Mucosa of gallbladder (tissue), 1 donor: ENCODE results near the gene PLGRKT. TPM values are rescaled to one million over a fixed set of nuclear protein-coding genes. Genes with fewer than 3 reads are reported as not detected.
A peak's percentile ranks its signal among the peaks of the same experiment; 100 is the strongest.
"Not testable (repeated sequence)": the region's sequence is repeated elsewhere in the genome, so short reads cannot be mapped to it uniquely, and the experiment has no call there.

ENCODE experiments used
- DNase-seq: peaks from one replicate; pipeline ENCODE4 v3.0.0-alpha.2; 2020; ENCODE audit warnings: low spot score
- total RNA-seq: library from RNA; stranded (reverse); gene quantifications from one replicate; pipeline ENCODE4 v1.2.1, GENCODE V29; 2021
- donor health status: DM: no; HTN: no; CAD: no.

The PLGRKT gene
- total RNA-seq, 1 donor from 2014 or later, result 21.3 TPM

GRCh38 chr9:5375790-5376477 is 61.8 kb downstream of the PLGRKT start:
- no peak for DNase-seq

- no peak for DNase-seq
Observed at GRCh38 chr9:5375091-5375490, 62.6 kb downstream of the PLGRKT start.

- DNase-seq, result no peak
Observed at GRCh38 chr9:5364294-5365024, 73.3 kb downstream of the PLGRKT start.

DNA sequence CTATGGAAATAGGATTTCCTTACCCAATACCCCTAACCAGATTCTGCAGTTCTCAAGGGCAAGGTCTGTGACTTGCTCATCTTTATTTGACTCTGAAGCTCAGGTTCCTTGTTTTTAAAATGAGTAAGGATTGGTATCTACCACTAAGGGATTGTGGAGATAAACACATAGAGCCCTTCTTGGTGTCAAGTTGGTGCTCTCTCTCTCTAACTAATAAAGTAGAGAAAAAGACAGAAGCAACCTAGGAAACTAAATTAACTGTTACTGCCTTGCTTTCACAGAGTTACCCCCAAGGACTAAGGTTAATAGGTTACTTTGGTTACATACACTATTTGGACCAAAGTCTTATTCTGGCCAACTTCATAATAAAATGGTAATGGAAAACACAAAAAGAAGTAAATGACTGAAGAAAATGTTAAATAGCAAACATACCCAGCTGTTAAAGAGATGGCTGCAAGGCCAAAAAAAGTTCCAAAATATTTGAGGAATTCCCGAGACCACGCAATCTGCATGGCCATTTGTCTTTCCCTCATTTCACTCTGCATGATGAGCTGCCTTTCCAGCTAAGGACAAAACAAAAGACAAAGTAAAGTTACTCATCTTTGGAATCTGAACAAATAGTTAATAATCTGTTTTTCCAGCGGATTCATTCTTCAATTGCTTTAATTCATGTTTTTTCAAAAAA is 76.3 kb downstream of the PLGRKT start:
- no peak for DNase-seq

DNA sequence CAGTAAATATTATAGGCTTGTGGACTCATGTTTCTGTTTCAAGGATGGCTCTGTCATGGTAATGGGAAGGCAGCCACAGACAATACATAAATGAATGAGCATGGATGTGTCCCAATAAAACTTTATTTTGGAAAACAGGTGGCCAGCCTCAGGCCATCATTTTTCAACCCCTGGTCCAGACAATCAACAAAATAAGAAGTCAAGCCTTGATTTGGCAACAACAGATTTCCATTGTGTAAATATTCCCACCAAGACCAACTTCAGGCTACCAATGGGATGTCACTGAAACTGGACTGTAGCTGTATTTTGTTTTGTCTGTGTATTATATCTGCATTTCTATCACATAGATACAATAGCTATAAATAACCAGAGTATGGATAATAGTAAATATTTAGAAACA is 77.4 kb downstream of the PLGRKT start:
- no peak for DNase-seq

DNA sequence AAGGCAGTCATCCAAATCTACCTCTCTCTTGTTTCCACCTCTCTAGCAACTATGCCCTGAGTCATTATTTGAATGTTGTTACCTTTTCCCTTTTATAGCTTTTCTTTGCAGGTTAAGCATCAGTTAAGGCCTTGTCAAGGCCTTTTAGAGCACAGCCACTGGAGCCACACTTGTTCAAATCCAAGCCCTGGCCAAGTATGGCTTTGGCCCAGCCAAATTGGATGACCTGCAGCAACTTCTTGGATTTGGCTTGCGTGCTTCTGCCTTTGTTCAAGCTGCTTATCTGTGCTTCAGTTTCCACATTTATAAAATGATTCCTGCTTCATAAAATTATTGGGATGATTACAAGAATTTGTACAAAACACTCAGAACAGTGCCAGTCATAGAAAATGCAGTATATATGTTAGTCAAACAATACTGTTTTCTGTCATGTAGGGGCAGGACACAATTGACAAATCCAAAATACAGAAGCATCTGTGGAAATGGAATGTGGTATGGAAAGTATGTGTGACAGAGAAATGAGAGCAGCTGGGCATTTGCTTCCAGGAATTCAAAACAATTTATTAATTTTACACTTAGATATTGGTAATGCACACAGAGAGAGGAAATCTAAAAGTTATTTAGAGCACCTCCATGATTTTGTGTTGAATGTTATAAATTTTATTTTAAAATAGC is 80.2 kb downstream of the PLGRKT start:
- DNase-seq, result no peak

GRCh38 chr9:5355817-5356216 is 81.9 kb downstream of the PLGRKT start:
- DNase-seq, result no peak

DNA sequence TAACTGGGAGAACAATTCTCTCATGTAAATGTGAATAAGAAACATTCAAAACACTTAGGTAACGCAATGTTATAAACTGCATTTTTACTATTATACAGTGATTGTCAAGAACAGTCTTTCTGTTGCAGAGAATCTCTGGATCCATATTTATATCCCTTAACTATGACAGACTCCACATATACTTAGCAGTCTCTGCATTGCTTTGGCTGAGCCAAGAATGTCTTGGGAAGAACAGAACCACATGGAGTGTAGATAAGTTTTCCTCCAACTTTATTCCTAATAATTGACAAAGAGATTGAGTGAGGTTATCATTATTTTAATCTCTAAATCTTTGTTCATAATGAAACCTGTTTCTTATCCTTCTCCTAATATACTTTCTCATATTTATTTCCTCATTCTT is 82.5 kb downstream of the PLGRKT start:
- DNase-seq, result no peak

GRCh38 chr9:5354184-5354583 is 83.5 kb downstream of the PLGRKT start:
- no peak for DNase-seq

- no peak for DNase-seq
Observed at GRCh38 chr9:5352637-5353248, 85.0 kb downstream of the PLGRKT start.

- DNase-seq, result not testable (repeated sequence)
Observed at GRCh38 chr9:5338992-5339981, 98.4 kb downstream of the PLGRKT start, which contains the start of gene RLN1. RLN1 (minus strand) TSS chr9:5339876; CDS start chr9:5339746, 130 bp downstream.

DNA sequence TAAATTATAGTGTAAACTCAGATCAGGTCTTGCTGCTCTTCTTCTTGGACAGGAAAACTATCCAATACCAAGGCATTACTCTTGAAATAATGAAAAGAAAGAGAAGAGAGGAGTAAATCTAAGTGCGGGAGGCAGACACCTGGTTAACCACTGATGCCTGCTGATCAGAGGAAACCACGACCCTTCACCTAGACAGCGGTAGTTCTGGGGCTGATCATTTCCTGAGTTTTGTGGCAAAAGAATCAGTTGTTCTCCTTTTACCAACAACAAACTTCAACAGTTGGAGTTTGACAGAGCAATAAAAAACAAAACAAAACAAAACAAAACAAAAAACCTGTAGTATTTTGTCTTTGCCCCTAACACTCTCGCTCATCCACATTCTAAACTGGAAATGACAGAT is 101.0 kb downstream of the PLGRKT start:
- no peak for DNase-seq

DNA sequence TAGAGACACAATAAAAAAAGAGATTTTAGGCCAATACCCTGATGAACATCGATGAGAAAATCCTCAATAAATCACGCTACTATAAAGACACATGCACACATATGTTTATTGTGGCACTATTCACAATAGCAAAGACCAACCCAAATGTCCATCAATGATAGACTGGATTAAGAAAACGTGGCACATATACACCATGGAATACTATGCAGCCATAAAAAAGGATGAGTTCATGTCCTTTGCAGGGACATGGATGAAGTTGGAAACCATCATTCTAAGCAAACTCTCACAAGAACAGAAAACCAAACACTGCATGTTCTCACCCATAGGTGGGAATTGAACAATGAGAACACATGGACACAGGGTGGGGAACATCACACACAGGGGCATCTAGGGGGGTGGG is 106.4 kb downstream of the PLGRKT start:
- not testable (repeated sequence) for DNase-seq

- DNase-seq, result peak; percentile 63
Observed at GRCh38 chr9:5326893-5327548, 110.7 kb downstream of the PLGRKT start.

- no peak for DNase-seq
Observed at GRCh38 chr9:5326187-5326586, 111.5 kb downstream of the PLGRKT start.

DNA sequence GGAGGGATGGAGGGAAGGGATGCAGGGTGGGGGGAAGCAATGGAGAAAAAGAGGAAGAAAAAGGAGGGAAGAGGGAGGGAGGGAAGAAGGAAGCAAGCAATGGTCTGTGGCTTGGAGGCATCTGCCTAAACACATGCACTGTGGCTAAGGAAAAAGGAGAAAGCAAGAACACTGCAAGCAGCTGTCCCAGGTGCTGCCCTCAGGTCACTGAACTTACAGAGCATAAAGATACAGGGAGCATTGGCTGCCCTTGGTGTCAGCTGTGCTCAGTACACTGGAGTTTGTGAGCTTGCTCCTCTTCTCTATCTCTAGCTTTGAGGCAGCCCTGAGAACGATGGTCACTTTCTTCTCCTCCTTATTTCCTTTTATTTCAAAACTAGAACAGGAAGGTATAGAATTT is 116.1 kb downstream of the PLGRKT start:
- not testable (repeated sequence) for DNase-seq

GRCh38 chr9:5321058-5321457 is 116.7 kb downstream of the PLGRKT start:
- no peak for DNase-seq

- DNase-seq, result not testable (repeated sequence)
Observed at GRCh38 chr9:5316406-5316805, 121.3 kb downstream of the PLGRKT start.

GRCh38 chr9:5315187-5315923 is 122.4 kb downstream of the PLGRKT start:
- no peak for DNase-seq
